ENCODE results near the gene DVL3.

DNA sequence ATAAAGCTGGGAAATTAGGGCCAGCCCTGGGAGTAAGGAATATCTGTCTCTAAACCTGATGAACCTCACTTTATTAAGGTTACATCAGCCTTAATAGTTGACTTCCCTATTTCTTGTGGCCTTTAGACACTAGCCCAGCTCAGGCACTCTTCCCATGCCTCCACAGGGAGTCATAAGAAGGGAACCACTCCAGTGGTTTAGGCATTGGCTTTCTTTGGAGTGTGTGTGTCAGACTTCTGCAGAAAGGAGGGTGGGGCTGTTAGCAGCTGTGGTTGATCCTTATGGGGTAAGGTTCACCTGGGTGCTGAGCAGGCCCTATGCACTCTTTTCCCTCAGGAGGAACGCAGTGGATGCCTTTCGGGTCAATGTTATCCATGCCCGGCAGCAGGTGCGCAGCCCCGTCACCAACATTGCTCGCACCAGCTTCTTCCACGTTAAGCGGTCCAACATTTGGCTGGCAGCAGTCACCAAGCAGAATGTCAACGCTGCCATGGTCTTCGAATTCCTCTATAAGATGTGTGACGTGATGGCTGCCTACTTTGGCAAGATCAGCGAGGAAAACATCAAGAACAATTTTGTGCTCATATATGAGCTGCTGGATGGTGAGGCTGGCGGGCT, 23.5 kb downstream of the DVL3 start:
- TF ChIP-seq, protein P1, sequence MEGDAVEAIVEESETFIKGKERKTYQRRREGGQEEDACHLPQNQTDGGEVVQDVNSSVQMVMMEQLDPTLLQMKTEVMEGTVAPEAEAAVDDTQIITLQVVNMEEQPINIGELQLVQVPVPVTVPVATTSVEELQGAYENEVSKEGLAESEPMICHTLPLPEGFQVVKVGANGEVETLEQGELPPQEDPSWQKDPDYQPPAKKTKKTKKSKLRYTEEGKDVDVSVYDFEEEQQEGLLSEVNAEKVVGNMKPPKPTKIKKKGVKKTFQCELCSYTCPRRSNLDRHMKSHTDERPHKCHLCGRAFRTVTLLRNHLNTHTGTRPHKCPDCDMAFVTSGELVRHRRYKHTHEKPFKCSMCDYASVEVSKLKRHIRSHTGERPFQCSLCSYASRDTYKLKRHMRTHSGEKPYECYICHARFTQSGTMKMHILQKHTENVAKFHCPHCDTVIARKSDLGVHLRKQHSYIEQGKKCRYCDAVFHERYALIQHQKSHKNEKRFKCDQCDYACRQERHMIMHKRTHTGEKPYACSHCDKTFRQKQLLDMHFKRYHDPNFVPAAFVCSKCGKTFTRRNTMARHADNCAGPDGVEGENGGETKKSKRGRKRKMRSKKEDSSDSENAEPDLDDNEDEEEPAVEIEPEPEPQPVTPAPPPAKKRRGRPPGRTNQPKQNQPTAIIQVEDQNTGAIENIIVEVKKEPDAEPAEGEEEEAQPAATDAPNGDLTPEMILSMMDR (IDR thresholded peaks at IDR 0.05; ENCODE audit: low read depth, low read length, poor library complexity, severe bottlenecking), result no peak
- no peak for TF ChIP-seq EZH2phosphoT487 (IDR thresholded peaks at IDR 0.05; ENCODE audit: borderline replicate concordance, low read length)
